Activated CD8-positive, alpha-beta T cell treated with anti-CD3 and anti-CD28 coated beads, Interleukin-2, amount 10 ng/mL, durations not matched to agents 7 days and 5 days (primary cell): ENCODE measurements around the gene SMOC2. TPM values are rescaled to one million over a fixed set of nuclear protein-coding genes. Genes with fewer than 3 reads are reported as not detected.

ENCODE experiments used
- ATAC-seq: fragments of 150-1000 bp; cut with Tn5 transposase; one replicate; pipeline ENCODE4 v1.10.0; 2021; ENCODE audit warnings: moderate library complexity
- CTCF ChIA-PET: fragments of 350-600 bp; sonication (Branson Sonifier 250); formaldehyde crosslinking; loops from one replicate; lab custom pipeline; 2021; ENCODE audit warnings: antibody characterized with exemption; lab: Charles Lee
- POLR2A ChIA-PET: fragments of 350-600 bp; sonication (Branson Sonifier 250); formaldehyde crosslinking; loops from one replicate; lab custom pipeline; 2021; ENCODE audit warnings: antibody characterized with exemption; lab: Charles Lee
- DNase-seq: peaks from one replicate; pipeline ENCODE4 v3.0.0-alpha.2; 2020
- H3K27ac Mint-ChIP-seq: one replicate; pipeline ENCODE4 v1.8.0; 2021; ENCODE audit warnings: mild to moderate bottlenecking, mixed read lengths
- H3K27me3 Mint-ChIP-seq: one replicate; pipeline ENCODE4 v1.8.0; 2021; ENCODE audit warnings: low read depth, mixed read lengths
- H3K36me3 Mint-ChIP-seq: one replicate; pipeline ENCODE4 v1.8.0; 2021; ENCODE audit warnings: low read depth, mixed read lengths
- H3K4me1 Mint-ChIP-seq: one replicate; pipeline ENCODE4 v1.8.0; 2021; ENCODE audit warnings: low read depth, mixed read lengths
- H3K4me3 Mint-ChIP-seq: one replicate; pipeline ENCODE4 v1.8.0; 2021; ENCODE audit warnings: mild to moderate bottlenecking, mixed read lengths
- H3K9me3 Mint-ChIP-seq: one replicate; pipeline ENCODE4 v1.8.0; 2022; ENCODE audit warnings: mixed read lengths; ENCODE audit not compliant: insufficient read depth
- total RNA-seq, 2 experiments: library from RNA; stranded (reverse); gene quantifications; one replicate each; pipeline ENCODE4 v1.2.3, GENCODE V29; 2021

Gene SMOC2
- total RNA-seq, 2 experiments from 2014 or later: not detected

GRCh38 chr6:168650671-168651111, 209.7 kb downstream of the SMOC2 start:
- H3K27me3 Mint-ChIP-seq: no peaks in the 10 kb centered on the region
- ChIA-PET CTCF (no interaction called here), POLR2A (no interaction called here)
- no peak overlapping the region for H3K27ac Mint-ChIP-seq
- no peaks in the 10 kb centered on the region for H3K36me3 Mint-ChIP-seq
- DNase-seq (no peak), ATAC-seq (no peak)
- H3K4me1 Mint-ChIP-seq: no peaks in the 10 kb centered on the region
- no peak overlapping the region for H3K4me3 Mint-ChIP-seq
- H3K9me3 Mint-ChIP-seq: peaks cover 3% of the 10 kb centered on the region

GRCh38 chr6:168655462-168656152, 214.6 kb downstream of the SMOC2 start:
- no peak overlapping the region for H3K4me3 Mint-ChIP-seq
- no peak for ATAC-seq
- POLR2A ChIA-PET: no interaction called here
- H3K27ac Mint-ChIP-seq: no peak overlapping the region
- CTCF ChIA-PET: no interaction called here
- H3K9me3 Mint-ChIP-seq: peaks cover 6% of the 10 kb centered on the region
- H3K27me3 Mint-ChIP-seq: no peaks in the 10 kb centered on the region
- DNase-seq: no peak
- no peaks in the 10 kb centered on the region for H3K4me1 Mint-ChIP-seq
- no peaks in the 10 kb centered on the region for H3K36me3 Mint-ChIP-seq

GRCh38 chr6:168658059-168658458, 217.1 kb downstream of the SMOC2 start:
- Mint-ChIP-seq H3K36me3 (no peaks in the 10 kb centered on the region), H3K4me1 (no peaks in the 10 kb centered on the region), H3K27ac (no peak overlapping the region), H3K9me3 (peaks cover 9% of the 10 kb centered on the region), H3K27me3 (no peaks in the 10 kb centered on the region), H3K4me3 (no peak overlapping the region)
- DNase-seq: no peak
- ATAC-seq: no peak
- ChIA-PET POLR2A (no interaction called here), CTCF (no interaction called here)

GRCh38 chr6:168660400-168660945, 219.5 kb downstream of the SMOC2 start:
- no peak overlapping the region for H3K27ac Mint-ChIP-seq
- peaks cover 8% of the 10 kb centered on the region for H3K9me3 Mint-ChIP-seq
- ATAC-seq (no peak), DNase-seq (no peak)
- ChIA-PET POLR2A (no interaction called here), CTCF (no interaction called here)
- no peaks in the 10 kb centered on the region for H3K27me3 Mint-ChIP-seq
- H3K4me1 Mint-ChIP-seq: no peaks in the 10 kb centered on the region
- H3K36me3 Mint-ChIP-seq: no peaks in the 10 kb centered on the region
- H3K4me3 Mint-ChIP-seq: no peak overlapping the region

- H3K4me1 Mint-ChIP-seq: no peaks in the 10 kb centered on the region
- no peaks in the 10 kb centered on the region for H3K36me3 Mint-ChIP-seq
- no peaks in the 10 kb centered on the region for H3K27me3 Mint-ChIP-seq
- H3K4me3 Mint-ChIP-seq: no peak overlapping the region
- CTCF ChIA-PET: no interaction called here
- ATAC-seq: no peak
- no peak for DNase-seq
- H3K9me3 Mint-ChIP-seq: peaks cover 3% of the 10 kb centered on the region
- H3K27ac Mint-ChIP-seq: no peak overlapping the region
- POLR2A ChIA-PET: no interaction called here
These were observed 221.4 kb downstream of the SMOC2 start for GRCh38 chr6:168662301-168662936.

- Mint-ChIP-seq H3K9me3 (peaks cover 3% of the 10 kb centered on the region), H3K36me3 (no peaks in the 10 kb centered on the region), H3K4me1 (no peaks in the 10 kb centered on the region), H3K27me3 (no peaks in the 10 kb centered on the region), H3K27ac (no peak overlapping the region), H3K4me3 (no peak overlapping the region)
- CTCF ChIA-PET: no interaction called here
- POLR2A ChIA-PET: interaction anchor here (0.7 kb wide), 1 partner anchor 423 kb away, joined by 6 read pairs; no protein-coding TSS in a partner anchor
- ATAC-seq: no peak
- DNase-seq: no peak
These were observed 222.1 kb downstream of the SMOC2 start for GRCh38 chr6:168663041-168663440.

GRCh38 chr6:168664956-168665355, 224.0 kb downstream of the SMOC2 start:
- Mint-ChIP-seq H3K27ac (no peak overlapping the region), H3K4me1 (no peaks in the 10 kb centered on the region), H3K4me3 (no peak overlapping the region), H3K9me3 (peaks cover 3% of the 10 kb centered on the region), H3K36me3 (no peaks in the 10 kb centered on the region), H3K27me3 (no peaks in the 10 kb centered on the region)
- POLR2A ChIA-PET: no interaction called here
- ATAC-seq (no peak), DNase-seq (no peak)
- CTCF ChIA-PET: no interaction called here

- Mint-ChIP-seq H3K27me3 (no peaks in the 10 kb centered on the region), H3K4me1 (no peaks in the 10 kb centered on the region), H3K27ac (no peak overlapping the region), H3K4me3 (no peak overlapping the region), H3K9me3 (peaks cover 3% of the 10 kb centered on the region), H3K36me3 (no peaks in the 10 kb centered on the region)
- ATAC-seq (no peak), DNase-seq (no peak)
- CTCF ChIA-PET: no interaction called here
- POLR2A ChIA-PET: no interaction called here
These were observed 225.2 kb downstream of the SMOC2 start for GRCh38 chr6:168666170-168666569.

- DNase-seq (no peak), ATAC-seq (no peak)
- H3K27me3 Mint-ChIP-seq: no peaks in the 10 kb centered on the region
- ChIA-PET CTCF (no interaction called here), POLR2A (no interaction called here)
- no peak overlapping the region for H3K4me3 Mint-ChIP-seq
- H3K27ac Mint-ChIP-seq: no peak overlapping the region
- H3K36me3 Mint-ChIP-seq: no peaks in the 10 kb centered on the region
- no peaks in the 10 kb centered on the region for H3K9me3 Mint-ChIP-seq
- H3K4me1 Mint-ChIP-seq: no peaks in the 10 kb centered on the region
These were observed 225.9 kb downstream of the SMOC2 start for GRCh38 chr6:168666699-168667427.

GRCh38 chr6:168667428-168667805, 226.4 kb downstream of the SMOC2 start:
- Mint-ChIP-seq H3K9me3 (no peaks in the 10 kb centered on the region), H3K36me3 (no peaks in the 10 kb centered on the region), H3K4me3 (no peak overlapping the region), H3K27ac (no peak overlapping the region), H3K4me1 (no peaks in the 10 kb centered on the region), H3K27me3 (no peaks in the 10 kb centered on the region)
- ATAC-seq (no peak), DNase-seq (no peak)
- POLR2A ChIA-PET: no interaction called here
- CTCF ChIA-PET: no interaction called here

- no peaks in the 10 kb centered on the region for H3K4me1 Mint-ChIP-seq
- CTCF ChIA-PET: no interaction called here
- no peaks in the 10 kb centered on the region for H3K27me3 Mint-ChIP-seq
- no peaks in the 10 kb centered on the region for H3K36me3 Mint-ChIP-seq
- ATAC-seq (no peak), DNase-seq (no peak)
- H3K27ac Mint-ChIP-seq: no peak overlapping the region
- no peaks in the 10 kb centered on the region for H3K9me3 Mint-ChIP-seq
- no peak overlapping the region for H3K4me3 Mint-ChIP-seq
- POLR2A ChIA-PET: no interaction called here
These were observed 229.5 kb downstream of the SMOC2 start for GRCh38 chr6:168670401-168670985.
